HUES64 (cell line): ENCODE data around the gene TRERF1.

ENCODE experiments used
- H3K27ac ChIP-seq: 2 replicates; pipeline ENCODE4 v1.7.0; 2013; ENCODE audit warnings: low read depth, low read length, inconsistent platforms
- H3K27me3 ChIP-seq: 2 replicates; pipeline ENCODE4 v1.6.1; 2013; ENCODE audit warnings: mild to moderate bottlenecking, low read length; ENCODE audit not compliant: insufficient read depth
- H3K36me3 ChIP-seq: 2 replicates; pipeline ENCODE4 v1.6.1; 2013; ENCODE audit warnings: mild to moderate bottlenecking, low read length; ENCODE audit not compliant: insufficient read depth
- H3K4me1 ChIP-seq: 2 replicates; pipeline ENCODE4 v1.6.1; 2013; ENCODE audit warnings: mild to moderate bottlenecking, low read length, moderate library complexity; ENCODE audit not compliant: insufficient read depth
- H3K4me3 ChIP-seq: 2 replicates; pipeline ENCODE4 v1.5.1; 2013; ENCODE audit warnings: mild to moderate bottlenecking, low read length, moderate library complexity
- H3K9ac ChIP-seq: 2 replicates; pipeline ENCODE4 v1.6.1; 2013; ENCODE audit warnings: mild to moderate bottlenecking, low read depth, low read length
- H3K9me3 ChIP-seq: 2 replicates; pipeline ENCODE4 v1.6.1; 2013; ENCODE audit warnings: low read depth, low read length; ENCODE audit not compliant: insufficient read depth
- WGBS: fragments of 150-250, 120-280 bp; methylation state at CpG from one replicate; pipeline ENCODE4 v1.1.7; 2013; ENCODE audit warnings: missing lambda C conversion rate; 5-methylcytosine and 5-hydroxymethylcytosine counted together

TRERF1 gene

GRCh38 chr6:42296614-42297013, 155.1 kb downstream of the TRERF1 start:
- WGBS = 93% methylated on average over 3 of the region's 3 CpGs
- Histone ChIP-seq H3K4me1 (peaks cover 1% of the 10 kb centered on the region; the same call in 1 of the 2 replicates), H3K36me3 (peaks cover 15% of the 10 kb centered on the region; the same call in 1 of the 2 replicates), H3K4me3 (no peak overlapping the region), H3K27me3 (no peaks in the 10 kb centered on the region), H3K9me3 (no peaks in the 10 kb centered on the region), H3K9ac (no peak overlapping the region), H3K27ac (no peak overlapping the region)

- no peak overlapping the region for H3K9ac ChIP-seq
- H3K4me1 ChIP-seq = no peaks in the 10 kb centered on the region
- no peaks in the 10 kb centered on the region for H3K27me3 ChIP-seq
- H3K36me3 ChIP-seq = peaks cover 15% of the 10 kb centered on the region; the same call in 1 of the 2 replicates
- no peak overlapping the region for H3K4me3 ChIP-seq
- no peak overlapping the region for H3K27ac ChIP-seq
- WGBS = 100% methylated on average over 3 of the region's 3 CpGs
- H3K9me3 ChIP-seq = no peaks in the 10 kb centered on the region
Observed at GRCh38 chr6:42295677-42296076, 156.0 kb downstream of the TRERF1 start.

GRCh38 chr6:42295181-42295580, 156.5 kb downstream of the TRERF1 start:
- H3K4me3 ChIP-seq = no peak overlapping the region
- no peaks in the 10 kb centered on the region for H3K27me3 ChIP-seq
- no peak overlapping the region for H3K27ac ChIP-seq
- H3K9ac ChIP-seq = no peak overlapping the region
- WGBS = 100% methylated on average over 1 of the region's 1 CpG
- peaks cover 10% of the 10 kb centered on the region; the same call in 1 of the 2 replicates for H3K36me3 ChIP-seq
- H3K9me3 ChIP-seq = no peaks in the 10 kb centered on the region
- H3K4me1 ChIP-seq = no peaks in the 10 kb centered on the region

- 94% methylated on average over 3 of the region's 3 CpGs for WGBS
- Histone ChIP-seq H3K36me3 (0 out of 2 replicates have a peak, but pooled peaks cover 6% of the 10 kb centered on the region), H3K4me1 (no peaks in the 10 kb centered on the region), H3K27me3 (no peaks in the 10 kb centered on the region), H3K9ac (no peak overlapping the region), H3K4me3 (no peak overlapping the region), H3K27ac (no peak overlapping the region), H3K9me3 (no peaks in the 10 kb centered on the region)
Observed at GRCh38 chr6:42294759-42295158, 157.0 kb downstream of the TRERF1 start.

GRCh38 chr6:42293386-42293977, 158.2 kb downstream of the TRERF1 start:
- no peak overlapping the region for H3K9ac ChIP-seq

GRCh38 chr6:42292004-42292740, 159.6 kb downstream of the TRERF1 start:
- Histone ChIP-seq H3K9ac (no peak overlapping the region), H3K27me3 (no peaks in the 10 kb centered on the region)

More at GRCh38 chr6:42293386-42293977, 158.2 kb downstream of the TRERF1 start:
- 90% methylated on average over 5 of the region's 5 CpGs for WGBS
- no peaks in the 10 kb centered on the region for H3K27me3 ChIP-seq
- no peak overlapping the region for H3K4me3 ChIP-seq
- H3K4me1 ChIP-seq = no peaks in the 10 kb centered on the region
- no peak overlapping the region for H3K27ac ChIP-seq
- no peaks in the 10 kb centered on the region for H3K9me3 ChIP-seq
- no peaks in the 10 kb centered on the region for H3K36me3 ChIP-seq

GRCh38 chr6:42287756-42288155, 164.0 kb downstream of the TRERF1 start:
- Histone ChIP-seq H3K4me3 (no peak overlapping the region), H3K4me1 (no peaks in the 10 kb centered on the region), H3K27ac (no peak overlapping the region), H3K36me3 (no peaks in the 10 kb centered on the region), H3K9ac (no peak overlapping the region), H3K9me3 (no peaks in the 10 kb centered on the region), H3K27me3 (no peaks in the 10 kb centered on the region)
- WGBS = 89% methylated on average over 2 of the region's 2 CpGs

More at GRCh38 chr6:42292004-42292740, 159.6 kb downstream of the TRERF1 start:
- Histone ChIP-seq H3K36me3 (no peaks in the 10 kb centered on the region), H3K4me3 (no peak overlapping the region), H3K27ac (no peak overlapping the region), H3K9me3 (no peaks in the 10 kb centered on the region), H3K4me1 (no peaks in the 10 kb centered on the region)
- WGBS = 94% methylated on average over 9 of the region's 9 CpGs

- Histone ChIP-seq H3K4me3 (no peak overlapping the region), H3K27ac (no peak overlapping the region), H3K4me1 (peaks cover 7% of the 10 kb centered on the region; the same call in 1 of the 2 replicates), H3K27me3 (no peaks in the 10 kb centered on the region), H3K9me3 (no peaks in the 10 kb centered on the region), H3K36me3 (no peaks in the 10 kb centered on the region), H3K9ac (no peak overlapping the region)
- WGBS = 93% methylated on average over 7 of the region's 7 CpGs
Observed at GRCh38 chr6:42281570-42281969, 170.2 kb downstream of the TRERF1 start.

GRCh38 chr6:42280966-42281533, 170.7 kb downstream of the TRERF1 start:
- 84% methylated on average over 5 of the region's 5 CpGs for WGBS

GRCh38 chr6:42279966-42280629, 171.6 kb downstream of the TRERF1 start:
- peaks cover 7% of the 10 kb centered on the region; the same call in 1 of the 2 replicates for H3K4me1 ChIP-seq
- H3K4me3 ChIP-seq = no peak overlapping the region
- no peak overlapping the region for H3K9ac ChIP-seq
- 90% methylated on average over 24 of the region's 24 CpGs for WGBS
- no peaks in the 10 kb centered on the region for H3K36me3 ChIP-seq
- no peaks in the 10 kb centered on the region for H3K9me3 ChIP-seq
- H3K27me3 ChIP-seq = no peaks in the 10 kb centered on the region
- H3K27ac ChIP-seq = no peak overlapping the region

More at GRCh38 chr6:42280966-42281533, 170.7 kb downstream of the TRERF1 start:
- Histone ChIP-seq H3K4me3 (no peak overlapping the region), H3K9ac (no peak overlapping the region), H3K27me3 (no peaks in the 10 kb centered on the region), H3K9me3 (no peaks in the 10 kb centered on the region), H3K36me3 (no peaks in the 10 kb centered on the region), H3K27ac (no peak overlapping the region), H3K4me1 (peaks cover 7% of the 10 kb centered on the region; the same call in 1 of the 2 replicates)
